ENCODE results near the gene TBC1D7.
"Not testable (repeated sequence)": the region's sequence is repeated elsewhere in the genome, so short reads cannot be mapped to it uniquely, and the experiment has no call there.

The TBC1D7 gene

GRCh38 chr6:13326031-13326586 is 2.2 kb downstream of the TBC1D7 start:
- not testable (repeated sequence) for FAIRE-seq; DNase-seq (ENCODE audit: insufficient read length, low spot score)

DNA sequence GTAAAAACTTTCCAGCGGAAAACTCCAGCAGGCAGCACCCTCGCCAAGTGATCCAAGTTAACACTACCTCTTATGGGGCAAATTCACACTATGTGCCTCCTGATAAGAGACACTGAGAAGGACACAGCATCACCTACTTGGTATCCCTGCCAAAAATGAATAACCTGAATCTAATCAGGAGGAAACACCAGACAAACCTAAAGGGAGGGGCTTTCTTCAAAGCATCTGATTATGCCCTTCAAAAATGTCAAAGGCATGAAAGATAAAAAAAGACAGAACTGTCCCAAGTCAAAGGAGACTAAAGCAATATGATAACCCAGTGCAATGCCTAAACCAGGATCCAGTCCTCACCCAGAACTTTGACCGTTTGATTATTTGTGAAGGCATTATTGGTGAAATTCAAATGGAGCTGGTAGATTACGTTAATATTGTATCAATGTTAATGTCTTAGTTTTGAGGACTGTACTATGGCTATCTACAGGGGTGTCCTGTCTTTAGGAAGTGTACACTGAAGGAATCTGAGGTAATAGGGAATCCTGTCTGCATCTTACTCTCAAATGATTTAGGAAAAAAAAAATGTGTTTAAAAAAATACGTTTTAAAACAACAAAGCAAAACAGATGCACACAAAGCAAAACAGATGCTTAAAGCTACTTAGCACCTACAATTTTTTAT is 8.3 kb downstream of the TBC1D7 start:
- DNase-seq (ENCODE audit: insufficient read length, low spot score) (no peak), FAIRE-seq (no peak)

GRCh38 chr6:13318821-13319220 is 9.5 kb downstream of the TBC1D7 start:
- no peak for FAIRE-seq

GRCh38 chr6:13315896-13316295 is 12.4 kb downstream of the TBC1D7 start:
- DNase-seq (ENCODE audit: insufficient read length, low spot score) (no peak), FAIRE-seq (no peak)

More at GRCh38 chr6:13318821-13319220, 9.5 kb downstream of the TBC1D7 start:
- no peak for DNase-seq (ENCODE audit: insufficient read length, low spot score)

DNA sequence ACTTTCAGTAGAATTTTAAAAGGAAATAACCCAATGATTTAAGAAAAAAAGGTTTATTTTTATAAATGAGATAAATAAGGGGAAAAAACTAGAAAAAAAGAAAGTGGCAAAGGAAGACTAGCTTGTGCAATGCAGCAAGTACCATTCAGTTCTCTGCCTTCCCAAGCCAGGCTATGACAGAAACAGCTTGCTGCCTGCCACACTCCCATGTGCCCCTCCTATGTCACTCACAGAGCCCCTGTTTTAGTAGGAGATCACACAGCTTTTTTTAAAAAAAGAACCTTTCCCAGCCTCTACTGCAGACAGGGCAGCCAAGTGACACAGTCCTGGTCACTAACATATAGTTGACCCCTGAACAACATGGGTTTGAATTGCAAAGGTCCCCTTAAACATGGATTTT is 13.5 kb downstream of the TBC1D7 start:
- DNase-seq (ENCODE audit: insufficient read length, low spot score): no peak
- FAIRE-seq: no peak

DNA sequence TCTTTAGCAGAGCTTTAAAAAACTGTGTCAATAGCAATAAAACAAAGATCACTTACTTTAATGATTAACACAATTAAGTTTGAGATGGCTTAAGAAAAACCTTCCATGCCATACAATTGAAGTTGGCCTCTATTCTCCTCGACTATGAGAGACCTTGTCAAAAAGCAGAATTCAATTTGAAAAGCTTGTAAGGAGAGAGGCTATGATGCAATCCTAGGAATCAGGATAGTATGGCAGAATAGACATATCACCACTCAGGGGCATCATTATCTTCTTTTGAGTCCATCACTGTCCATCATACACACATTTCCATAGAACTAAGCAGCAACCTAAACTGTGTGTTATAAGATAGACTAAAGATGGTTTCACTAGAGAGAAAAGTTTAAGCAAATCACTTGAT is 17.2 kb downstream of the TBC1D7 start:
- no peak for FAIRE-seq
- no peak for DNase-seq (ENCODE audit: insufficient read length, low spot score)

- no peak for FAIRE-seq
- DNase-seq (ENCODE audit: insufficient read length, low spot score): no peak
These were observed 20.0 kb downstream of the TBC1D7 start for GRCh38 chr6:13308332-13308731.

- no peak for DNase-seq (ENCODE audit: insufficient read length, low spot score)
- FAIRE-seq: no peak
These were observed 20.8 kb downstream of the TBC1D7 start for GRCh38 chr6:13307508-13307995.

- FAIRE-seq: no peak
- DNase-seq (ENCODE audit: insufficient read length, low spot score): no peak
These were observed 22.5 kb downstream of the TBC1D7 start for GRCh38 chr6:13305791-13306190.

- DNase-seq (ENCODE audit: insufficient read length, low spot score) (no peak), FAIRE-seq (peak; percentile 77)
These were observed 23.0 kb downstream of the TBC1D7 start for GRCh38 chr6:13305288-13305687.

- FAIRE-seq: peak; percentile 91
- DNase-seq (ENCODE audit: insufficient read length, low spot score): no peak
These were observed 23.6 kb downstream of the TBC1D7 start for GRCh38 chr6:13304580-13305260.

DNA sequence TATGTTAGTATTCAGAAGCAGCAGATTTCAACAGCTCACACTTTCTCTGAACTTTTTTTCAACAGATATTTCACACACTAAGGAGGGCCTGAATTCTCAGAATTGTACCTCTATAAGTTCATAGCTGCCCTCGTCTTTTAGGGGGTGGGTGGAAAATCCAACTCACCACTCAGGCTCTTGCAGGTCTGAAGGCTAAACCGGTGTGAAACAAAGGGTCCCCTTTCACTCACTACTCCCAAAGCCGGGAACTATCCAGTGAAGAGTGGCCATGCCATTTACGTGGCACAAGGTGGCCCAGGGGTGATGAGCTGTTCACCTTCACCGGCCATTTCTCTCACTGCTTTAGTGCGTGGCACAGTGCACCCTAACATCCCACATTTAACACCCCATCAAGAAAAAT is 24.2 kb downstream of the TBC1D7 start:
- FAIRE-seq (no peak), DNase-seq (ENCODE audit: insufficient read length, low spot score) (no peak)

GRCh38 chr6:13303668-13304017 is 24.7 kb downstream of the TBC1D7 start:
- DNase-seq (ENCODE audit: insufficient read length, low spot score): peak; percentile 62
- peak; percentile 84 for FAIRE-seq

GRCh38 chr6:13302751-13303667 is 25.3 kb downstream of the TBC1D7 start:
- FAIRE-seq (peak; percentile 92), DNase-seq (ENCODE audit: insufficient read length, low spot score) (peak; percentile 42)

DNA sequence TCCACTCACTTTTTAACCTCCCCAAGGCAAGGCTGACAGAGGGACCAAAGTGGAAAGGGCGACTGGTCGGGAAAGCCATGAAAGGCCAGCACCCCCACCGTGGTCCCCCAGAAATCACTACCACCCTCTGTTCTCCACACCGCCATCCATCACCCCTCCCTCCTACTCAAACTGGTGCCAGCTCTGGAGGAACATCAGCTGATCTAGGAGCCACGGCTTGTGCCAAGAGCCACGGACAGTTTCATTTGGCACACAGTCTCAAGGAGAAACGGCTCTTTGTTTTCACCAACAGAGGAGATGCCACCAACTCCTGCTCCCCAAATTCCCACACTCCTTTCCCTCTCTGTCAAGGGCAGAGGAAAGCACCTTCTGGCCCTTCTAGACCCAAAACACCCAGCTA is 26.0 kb downstream of the TBC1D7 start:
- no peak for FAIRE-seq
- no peak for DNase-seq (ENCODE audit: insufficient read length, low spot score)

- DNase-seq (ENCODE audit: insufficient read length, low spot score) (no peak), FAIRE-seq (no peak)
These were observed 27.4 kb downstream of the TBC1D7 start for GRCh38 chr6:13300643-13301590.

- no peak for DNase-seq (ENCODE audit: insufficient read length, low spot score)
- no peak for FAIRE-seq
These were observed 28.4 kb downstream of the TBC1D7 start for GRCh38 chr6:13299918-13300317.

- peak; percentile 73 for FAIRE-seq
- no peak for DNase-seq (ENCODE audit: insufficient read length, low spot score)
These were observed 28.9 kb downstream of the TBC1D7 start for GRCh38 chr6:13299403-13299821.

DNA sequence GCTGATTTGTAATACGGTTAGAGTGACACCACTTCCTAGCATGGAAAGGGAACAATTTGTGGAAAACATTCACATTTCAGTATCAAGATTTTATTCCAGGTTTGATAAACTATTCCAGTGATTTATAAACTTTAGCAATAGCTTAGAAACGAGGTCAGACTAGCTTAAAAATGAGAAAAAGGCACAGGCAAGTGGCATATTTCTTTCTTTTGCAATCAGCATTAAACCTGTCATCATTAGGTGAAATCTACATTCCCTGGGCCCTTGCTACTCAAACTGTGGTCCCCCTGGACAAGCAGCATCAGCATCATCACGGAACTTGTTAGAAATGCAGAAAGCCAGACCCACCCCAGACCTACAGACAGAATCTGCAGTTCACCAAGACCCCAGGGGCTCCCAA is 29.9 kb downstream of the TBC1D7 start:
- FAIRE-seq (no peak), DNase-seq (ENCODE audit: insufficient read length, low spot score) (no peak)

GRCh38 chr6:13297391-13297790 is 30.9 kb downstream of the TBC1D7 start:
- FAIRE-seq (no peak), DNase-seq (ENCODE audit: insufficient read length, low spot score) (no peak)
